GM20431 (cell line): ENCODE measurements around the gene WBP1.

ENCODE experiments used
- in situ Hi-C: fragments of 300-500 bp; cut with MseI, MboI; formaldehyde crosslinking; loops from one replicate; pipeline ENCODE4 v1.15.0; 2020; ENCODE audit warnings: low sequenced_read_pairs; ENCODE audit not compliant: unreplicated experiment

Gene WBP1

DNA sequence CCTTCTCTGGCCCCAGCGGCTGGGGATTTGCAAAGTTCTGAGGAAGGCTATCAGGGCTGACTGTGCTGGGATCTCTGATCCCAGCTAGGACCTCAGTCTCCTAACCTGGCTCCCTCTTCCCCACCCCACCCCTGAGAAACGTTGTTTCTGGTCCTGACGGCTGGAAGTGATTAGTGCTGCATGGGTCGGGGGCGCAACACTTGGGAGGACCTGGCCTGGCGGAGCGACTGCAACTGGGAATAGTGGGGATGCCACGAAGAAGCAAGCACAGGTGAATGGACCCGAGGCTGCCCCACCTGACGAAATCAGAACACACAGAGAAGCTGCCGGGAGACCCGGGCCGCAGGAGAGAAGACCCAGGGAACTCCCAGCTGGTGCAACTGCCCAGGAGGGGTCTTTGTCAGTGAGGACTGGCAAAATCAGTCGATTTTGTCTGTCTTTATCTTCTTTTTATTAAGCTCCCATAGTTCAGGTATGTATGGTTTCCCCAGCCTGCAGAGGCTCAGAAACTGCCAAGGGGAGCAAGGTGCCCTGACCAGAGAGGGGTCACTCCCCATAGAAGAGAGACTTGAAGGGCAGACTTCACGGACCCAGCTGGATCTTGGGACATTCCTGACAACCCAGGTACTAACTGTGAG lies 41.8 kb downstream of the WBP1 start:
- in situ Hi-C loops: loop anchor here (25.0 kb wide), 1 partner anchor 87 kb away; no protein-coding TSS in a partner anchor

DNA sequence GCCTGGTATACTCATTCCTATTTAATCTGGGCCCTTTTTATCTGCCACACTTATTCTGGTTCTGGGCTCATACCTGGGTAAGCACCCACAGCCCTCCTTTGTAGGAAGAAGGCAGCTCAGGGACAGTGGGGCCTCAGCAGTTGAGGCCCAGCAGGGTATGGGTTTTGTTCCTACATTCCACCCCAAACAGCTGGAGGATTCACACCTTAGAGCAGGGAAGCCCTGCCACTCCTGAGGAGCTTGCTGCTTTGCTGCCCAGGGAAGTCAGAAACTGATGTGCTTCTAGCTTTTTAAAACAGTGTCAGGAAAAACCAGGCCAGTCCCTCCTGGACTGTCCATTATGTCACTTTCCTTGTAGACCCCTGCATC lies 42.3 kb downstream of the WBP1 start:
- in situ Hi-C loops: no loop called here

DNA sequence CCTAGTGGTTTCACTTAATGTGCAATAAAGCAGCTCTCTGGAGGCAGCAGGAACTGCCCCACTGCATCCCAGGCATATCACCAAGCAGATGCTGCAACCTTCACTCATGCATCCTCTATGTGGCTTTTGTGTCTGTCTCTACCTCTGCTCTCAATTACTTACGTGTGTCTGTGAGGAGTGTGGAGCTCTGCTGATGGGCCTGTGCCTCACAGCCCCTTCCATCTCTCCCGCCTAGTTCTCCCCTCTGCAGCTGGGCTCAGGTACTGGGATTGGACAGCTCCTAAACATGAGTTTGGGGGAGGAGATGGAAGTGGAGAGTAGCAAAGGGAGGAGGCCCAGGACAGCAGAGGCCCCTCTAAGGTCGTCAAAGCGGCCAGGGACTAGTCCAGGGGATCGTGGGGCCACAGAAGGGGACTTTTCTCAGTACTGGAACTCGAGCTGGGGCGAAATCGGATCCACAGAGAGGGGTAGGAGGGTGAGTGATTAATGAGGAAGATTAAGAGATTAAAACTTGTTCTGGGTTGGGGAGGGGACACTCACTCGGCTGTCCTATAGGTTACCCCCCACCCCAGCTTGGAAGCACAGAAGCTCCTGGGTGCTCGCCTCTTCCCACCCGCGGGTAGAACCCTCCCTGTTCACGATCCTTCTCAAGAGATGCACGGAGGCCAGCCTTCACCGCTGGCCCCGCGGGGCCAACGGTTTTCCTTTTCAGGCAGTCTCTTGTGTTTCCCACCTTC lies 43.3 kb downstream of the WBP1 start:
- in situ Hi-C loops: no loop called here

DNA sequence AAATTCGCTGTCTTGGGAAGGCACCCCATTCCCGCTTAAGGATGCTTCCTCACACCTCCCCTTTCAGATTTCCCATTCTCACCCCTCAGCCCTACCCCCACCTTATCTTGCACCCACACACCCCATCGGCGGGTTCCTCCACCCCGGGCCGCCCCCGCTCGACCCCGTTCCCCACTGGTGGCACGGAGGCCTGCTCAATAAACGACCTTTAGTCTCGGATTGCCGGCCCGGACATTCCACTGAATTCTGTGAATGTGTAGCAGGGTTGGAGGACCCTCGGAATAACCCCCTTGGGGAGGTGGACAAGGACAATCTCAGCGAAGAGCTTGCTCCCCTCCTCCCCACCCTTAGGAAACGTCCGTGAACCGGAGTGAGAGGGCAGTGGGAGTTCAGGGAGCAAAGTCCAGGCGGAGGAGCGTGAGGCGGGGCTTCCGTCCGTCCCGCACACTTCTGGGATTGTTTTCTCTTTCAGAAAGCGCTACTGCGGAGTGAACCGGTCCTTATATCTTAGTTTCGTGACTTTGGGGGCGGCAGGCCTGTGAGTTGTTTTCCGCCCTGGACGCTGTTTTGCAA lies 44.0 kb downstream of the WBP1 start:
- in situ Hi-C loops: no loop called here

DNA sequence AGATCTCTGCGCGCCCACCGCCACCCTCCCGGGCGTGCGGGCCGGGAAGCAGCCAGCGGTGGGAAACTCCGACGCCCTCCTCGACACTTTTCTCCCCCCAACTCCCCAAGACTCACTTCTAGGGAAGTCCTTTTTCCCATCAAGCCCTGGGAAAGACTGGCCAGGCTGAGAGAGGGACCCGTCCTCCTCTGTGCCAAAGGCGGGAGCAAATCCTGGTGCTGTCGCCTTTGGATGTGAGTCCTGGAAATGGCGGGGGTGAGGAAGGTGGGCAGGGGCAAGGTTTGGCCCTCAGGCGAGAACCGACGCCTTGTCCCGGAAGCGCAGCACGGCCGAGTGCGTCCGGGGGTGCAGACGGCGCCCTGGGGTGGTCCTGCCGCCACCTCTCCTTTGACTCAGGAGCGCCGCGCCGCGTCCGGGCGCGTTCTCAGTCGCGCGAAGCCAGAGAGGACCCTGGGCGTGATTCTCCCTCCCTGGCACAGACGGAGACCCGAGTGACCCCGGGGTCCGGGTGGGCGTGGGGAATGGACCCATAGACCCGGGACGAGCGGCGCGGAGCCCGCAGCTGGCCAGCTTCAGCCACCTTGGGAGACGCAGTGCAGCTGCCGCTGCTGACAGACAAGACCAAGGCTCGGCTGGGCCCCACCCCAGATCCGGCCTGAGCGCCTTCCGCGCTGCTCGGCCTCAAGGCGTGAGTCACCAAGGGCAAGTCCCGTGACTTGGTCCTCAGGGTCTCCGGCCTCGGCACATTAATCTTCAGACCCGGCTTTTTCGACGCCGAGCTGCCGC lies 44.7 kb downstream of the WBP1 start:
- in situ Hi-C loops: no loop called here

DNA sequence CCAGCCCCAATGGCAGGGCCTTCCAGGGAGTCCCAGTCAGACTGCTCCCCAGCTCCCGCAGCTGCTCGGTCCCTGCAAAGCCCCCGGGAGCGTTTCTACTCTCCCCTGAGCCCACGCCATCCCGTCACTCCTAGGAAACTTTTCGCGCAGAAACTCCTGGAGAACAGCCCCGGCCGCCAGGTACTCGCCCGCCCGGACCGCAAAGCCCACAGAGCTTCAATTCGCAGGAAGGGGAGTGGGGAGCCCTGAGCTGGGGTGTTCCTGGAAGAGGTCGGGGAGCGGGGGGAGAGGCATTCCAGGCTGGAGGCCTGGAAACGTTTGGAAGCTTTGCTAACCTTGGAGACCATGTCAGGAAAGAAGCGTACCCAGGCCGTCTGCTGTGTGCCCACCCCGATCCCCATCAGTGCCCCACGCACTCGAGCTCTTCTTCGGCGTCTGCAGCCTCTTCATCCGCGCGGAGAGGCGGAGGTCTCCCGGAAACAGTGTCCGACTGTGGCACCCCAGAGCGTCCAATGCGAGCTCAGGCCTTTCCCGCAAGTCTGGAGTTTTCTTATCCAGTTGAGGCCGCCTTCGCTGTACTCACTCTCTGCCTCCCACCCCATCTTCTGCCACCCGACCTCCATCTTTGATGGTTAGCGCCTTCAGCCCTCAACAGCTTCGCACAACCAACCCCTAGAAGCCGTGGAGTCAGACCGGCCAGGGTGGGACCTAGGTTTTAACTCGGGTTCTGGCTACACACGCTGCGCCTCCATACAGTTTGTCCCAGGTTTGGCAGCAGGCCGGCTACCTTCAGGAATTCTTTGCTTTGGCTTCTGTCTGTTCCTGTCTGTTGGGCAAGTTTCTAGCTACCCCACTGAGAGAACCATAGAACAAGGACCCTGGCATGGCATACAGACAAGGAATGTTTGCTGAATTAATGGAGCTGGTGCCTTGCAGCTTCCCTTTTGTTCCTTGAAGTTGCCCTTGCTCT lies 45.6 kb downstream of the WBP1 start:
- in situ Hi-C loops: no loop called here

DNA sequence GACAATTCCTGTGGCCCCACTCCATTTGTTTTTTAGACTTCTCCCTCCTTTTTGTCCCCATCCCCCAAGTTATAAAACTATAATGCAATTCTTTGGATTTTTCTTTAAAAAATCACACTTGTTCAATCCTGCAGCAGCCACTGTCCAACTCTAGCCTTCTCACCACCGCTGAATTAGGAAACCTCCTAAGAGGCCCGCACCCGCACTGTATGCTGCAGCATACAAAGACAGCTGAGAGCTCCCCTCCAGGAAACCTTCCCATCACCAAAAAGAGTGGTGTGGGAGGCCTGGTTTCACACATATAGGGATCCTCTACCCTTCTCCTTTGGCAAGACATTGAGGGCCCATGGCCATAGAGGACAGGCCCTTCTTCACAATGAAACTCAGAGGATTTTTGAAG lies 46.4 kb downstream of the WBP1 start:
- in situ Hi-C loops: no loop called here

DNA sequence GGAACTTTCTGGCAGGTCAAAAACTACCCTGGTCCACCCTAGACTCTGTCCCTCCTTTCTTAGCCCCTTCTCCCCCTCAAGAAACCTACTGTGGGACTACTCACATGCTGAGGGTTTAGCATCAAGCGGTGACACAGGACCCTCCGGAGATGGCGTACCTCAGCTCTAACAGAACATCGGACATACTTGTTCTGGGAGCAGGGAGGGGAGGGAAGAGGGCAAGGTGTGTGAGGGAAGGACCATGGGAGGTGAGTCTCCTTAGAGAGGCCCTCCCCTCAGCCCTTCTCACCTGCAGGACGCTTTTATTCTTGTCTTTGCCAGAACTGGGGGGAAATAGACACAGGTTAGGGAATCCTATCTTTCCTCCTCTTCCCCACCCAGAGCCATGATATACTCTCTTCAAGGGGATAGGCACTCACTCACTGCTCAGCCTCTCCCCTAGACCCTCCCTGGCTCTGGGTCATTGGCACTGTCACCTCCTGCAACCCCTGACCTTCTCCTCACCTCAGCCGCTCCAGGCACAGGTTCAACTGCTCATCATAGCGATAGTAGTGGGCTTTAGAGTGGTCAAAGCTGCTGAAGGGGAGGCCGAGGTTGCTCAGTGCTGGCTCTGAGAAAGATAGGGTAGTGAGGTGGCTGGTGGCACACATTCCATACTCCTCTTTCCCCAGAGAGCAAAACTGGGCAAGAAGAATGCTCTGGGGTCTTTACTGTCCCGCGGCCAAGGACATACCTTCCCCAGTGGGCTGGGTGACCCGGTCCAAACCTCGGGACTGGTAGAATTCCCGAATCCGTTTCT lies 47.4 kb downstream of the WBP1 start:
- in situ Hi-C loops: no loop called here

DNA sequence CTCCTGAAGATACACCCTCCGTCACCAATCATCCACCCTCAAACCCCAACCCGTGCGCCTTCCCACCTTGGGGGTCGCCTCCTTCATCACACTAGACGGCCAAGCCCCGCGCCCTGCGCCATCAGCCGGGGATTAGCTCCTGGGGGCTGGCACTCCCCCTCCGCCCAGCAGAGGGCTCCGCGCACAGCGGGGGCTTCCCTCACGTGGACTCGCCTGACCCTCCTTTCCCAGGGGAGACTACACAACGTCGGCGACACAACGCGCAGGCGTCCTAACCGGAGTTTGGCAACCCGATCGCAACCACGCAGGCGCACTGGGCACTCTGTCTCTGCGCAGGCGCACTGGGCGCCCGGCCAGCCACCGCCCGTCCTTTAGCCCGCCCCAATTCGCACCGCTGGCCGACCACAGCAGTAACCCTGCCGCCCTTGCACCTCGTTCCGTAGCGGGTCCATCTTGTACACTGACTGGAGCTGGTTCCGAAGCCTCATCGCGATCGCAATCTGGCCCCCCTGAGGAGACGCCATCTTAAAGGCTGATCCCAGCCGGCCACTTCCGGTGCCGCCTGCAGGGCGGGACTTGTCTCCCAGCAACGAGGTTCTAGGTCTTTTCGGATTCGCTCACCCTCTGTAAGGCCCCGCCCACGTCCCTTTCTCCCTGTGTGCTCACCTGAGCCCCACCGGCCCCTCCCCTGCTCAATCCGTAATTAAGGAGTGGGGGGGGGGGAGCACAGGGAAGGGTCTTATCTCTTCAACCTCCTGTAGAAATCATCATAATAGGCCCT lies 49.1 kb downstream of the WBP1 start, which contains the start of gene PCGF1:
Gene PCGF1 (minus strand): TSS at position 551 of the 781 bp plus-strand sequence. CDS start 27 bp downstream, at position 524.
- in situ Hi-C loops: no loop called here

DNA sequence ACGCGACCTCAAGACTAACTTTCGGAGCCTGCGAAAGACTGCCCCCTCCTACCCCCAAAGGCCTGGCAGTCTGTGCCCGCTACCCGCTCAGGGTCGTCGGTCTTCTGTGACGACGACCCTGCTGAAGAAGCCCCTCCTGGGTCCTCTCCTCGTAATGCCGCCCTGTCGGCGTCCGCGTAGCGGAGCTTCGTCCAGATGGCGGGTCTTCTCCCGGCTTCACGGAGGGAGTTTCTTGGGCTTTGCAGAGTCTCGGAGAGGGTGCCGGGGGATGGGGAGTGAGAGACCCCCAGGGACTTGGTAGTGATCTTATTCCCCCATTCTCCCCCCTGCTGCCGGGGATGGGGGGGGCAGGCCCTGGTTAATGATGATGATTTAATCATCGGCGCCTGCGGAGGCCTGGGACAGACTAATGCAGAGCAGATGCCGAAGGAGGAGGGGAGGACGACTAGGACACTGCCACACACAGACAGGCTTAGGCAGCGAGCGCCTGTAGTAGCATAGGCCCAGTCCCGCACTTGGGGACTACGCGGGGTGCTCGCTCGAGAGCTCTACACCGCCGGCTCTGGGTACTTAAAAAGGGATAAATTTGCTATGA lies 49.8 kb downstream of the WBP1 start:
- in situ Hi-C loops: no loop called here

DNA sequence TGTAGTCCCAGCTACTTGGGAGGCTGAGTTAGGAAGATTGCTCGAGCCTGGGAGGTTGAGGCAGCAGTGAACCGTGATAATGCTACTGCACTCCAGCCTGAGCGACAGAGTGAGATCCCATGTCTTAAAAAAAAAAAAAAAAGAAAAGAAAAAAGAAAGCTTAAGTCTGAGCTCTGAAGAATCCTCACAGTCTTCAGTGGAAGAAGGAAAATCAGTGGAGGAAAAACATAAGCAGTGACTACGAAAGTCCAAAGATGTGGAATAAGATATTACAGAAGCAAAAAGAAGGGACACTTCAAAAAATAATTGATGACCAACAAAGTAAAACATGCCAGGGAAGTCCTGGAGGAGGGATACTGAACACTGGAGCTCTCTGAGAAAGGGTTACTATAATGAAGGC lies 52.0 kb downstream of the WBP1 start:
- in situ Hi-C loops: no loop called here
